ENCODE measurements around the gene LRRIQ1.

DNA sequence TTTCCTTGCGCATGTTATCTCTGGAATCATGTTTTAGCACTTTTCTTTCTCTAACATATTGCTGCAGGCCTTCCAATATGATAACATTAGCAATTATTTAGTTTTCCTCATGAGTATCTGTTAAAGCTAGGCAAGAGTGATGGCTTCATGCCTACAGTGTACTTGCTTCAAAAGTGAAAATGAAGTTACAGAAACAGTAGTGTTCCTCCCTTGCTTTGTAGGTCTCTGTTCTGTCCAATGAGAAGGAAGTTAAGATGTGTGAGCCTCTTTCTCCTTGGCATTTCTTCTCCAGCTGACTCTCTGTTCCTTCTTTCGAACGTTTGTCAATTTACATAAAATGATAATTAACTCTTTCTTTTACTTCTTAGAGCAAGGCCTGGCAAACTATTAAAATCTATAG is 22.2 kb downstream of the LRRIQ1 start:
- no peak for TF ChIP-seq CTCF (IDR thresholded peaks at IDR 0.05)
- no peak for TF ChIP-seq EZH2 (IDR thresholded peaks at IDR 0.05; ENCODE audit: borderline replicate concordance, insufficient read depth, low read depth, low read length, poor library complexity, severe bottlenecking)
